ENCODE data around the gene PRR5. TPM values are rescaled to one million over a fixed set of nuclear protein-coding genes. Genes with fewer than 3 reads are reported as not detected.
"Not testable (repeated sequence)": the region's sequence is repeated elsewhere in the genome, so short reads cannot be mapped to it uniquely, and the experiment has no call there.

PRR5 gene
- total RNA-seq, 1 donor from 2014 or later = 2.9 TPM

DNA sequence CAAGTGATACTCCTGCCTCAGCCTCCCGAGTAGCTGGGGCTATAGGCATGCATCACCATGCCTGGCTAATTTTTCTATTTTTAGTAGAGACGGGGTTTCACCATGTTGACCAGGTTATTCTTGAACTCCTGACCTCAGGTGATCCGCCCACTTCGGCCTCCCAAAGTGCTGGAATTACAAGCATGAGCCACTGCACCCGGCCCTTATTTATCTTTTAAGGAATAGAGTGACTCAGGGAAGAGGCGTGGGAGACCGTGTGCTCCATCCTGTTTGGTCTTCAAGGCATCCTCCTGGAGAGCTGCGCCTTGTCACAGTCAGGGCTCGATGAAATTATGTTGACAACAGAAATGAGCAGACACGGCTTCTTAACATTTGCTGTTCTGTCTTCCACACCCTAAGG lies 37.7 kb downstream of the PRR5 start:
- not testable (repeated sequence) for DNase-seq; ATAC-seq (ENCODE audit: poor library complexity)
- intact Hi-C loops (cut with DNase I) = loop anchor here (5.0 kb wide), 1 partner anchor 42 kb away; no protein-coding TSS in a partner anchor

DNA sequence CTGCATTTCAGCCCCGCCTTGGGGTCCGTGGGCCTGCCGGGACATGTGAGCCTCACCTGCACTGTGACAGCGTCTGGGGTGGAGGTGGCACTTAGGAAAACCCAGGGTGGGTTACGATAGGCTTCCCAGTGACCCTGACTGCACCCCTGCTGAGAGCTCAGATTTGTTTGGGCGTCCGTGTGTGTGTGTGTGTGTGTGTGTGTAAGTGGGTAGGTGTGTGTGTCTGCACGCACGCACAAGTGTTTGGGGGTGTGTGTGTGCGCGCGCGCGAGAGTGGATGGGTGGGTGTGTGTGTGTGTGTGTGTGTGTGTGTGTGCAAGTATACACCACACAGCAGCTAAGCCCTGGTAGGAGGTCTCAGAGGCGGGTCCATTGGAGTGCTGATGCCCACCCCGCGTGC lies 38.3 kb downstream of the PRR5 start:
- DNase-seq (no peak), ATAC-seq (ENCODE audit: poor library complexity) (no peak)
- intact Hi-C loops (cut with DNase I) = no loop called here

DNA sequence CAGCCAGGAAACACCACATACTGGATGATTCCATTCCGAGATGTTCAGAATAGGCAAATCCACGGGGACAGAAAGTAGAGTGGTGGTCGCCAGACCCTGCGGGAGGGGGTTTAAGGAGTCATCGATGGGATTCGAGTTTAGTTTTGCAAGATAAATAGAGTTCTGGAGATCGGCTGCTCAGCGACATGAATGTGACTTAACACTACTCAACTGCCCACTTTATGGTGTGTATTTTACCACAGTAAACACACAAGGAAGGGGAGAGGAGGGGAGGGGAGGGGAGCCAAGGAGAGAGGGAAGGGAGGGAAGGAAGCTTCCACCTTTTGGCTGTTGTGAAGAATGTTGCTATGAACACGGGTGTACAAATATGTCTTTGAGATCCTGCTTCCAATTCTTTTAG lies 39.9 kb downstream of the PRR5 start:
- DNase-seq (no peak), ATAC-seq (ENCODE audit: poor library complexity) (no peak)
- intact Hi-C loops (cut with DNase I) = no loop called here

DNA sequence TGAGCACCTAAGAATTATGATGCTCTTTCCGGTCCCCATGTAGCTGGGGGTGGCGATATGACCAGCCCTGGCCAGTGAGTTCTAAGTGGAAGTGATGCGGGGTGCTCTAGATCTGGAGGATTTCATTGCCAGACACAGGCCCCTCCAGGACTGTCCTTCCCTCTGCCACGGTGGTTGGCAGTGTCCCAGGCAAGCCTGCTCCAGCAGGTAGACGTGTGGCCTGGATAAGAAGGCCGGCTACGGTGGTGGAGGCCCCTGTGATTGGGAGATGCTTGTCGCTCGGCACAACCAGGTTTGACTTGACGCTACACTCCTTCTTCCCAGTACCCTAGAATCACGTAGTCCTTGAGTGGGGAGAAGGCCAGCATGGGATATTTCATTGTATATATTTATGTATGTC lies 41.2 kb downstream of the PRR5 start:
- intact Hi-C loops (cut with DNase I) = no loop called here
- ATAC-seq (ENCODE audit: poor library complexity) (no peak), DNase-seq (no peak)

DNA sequence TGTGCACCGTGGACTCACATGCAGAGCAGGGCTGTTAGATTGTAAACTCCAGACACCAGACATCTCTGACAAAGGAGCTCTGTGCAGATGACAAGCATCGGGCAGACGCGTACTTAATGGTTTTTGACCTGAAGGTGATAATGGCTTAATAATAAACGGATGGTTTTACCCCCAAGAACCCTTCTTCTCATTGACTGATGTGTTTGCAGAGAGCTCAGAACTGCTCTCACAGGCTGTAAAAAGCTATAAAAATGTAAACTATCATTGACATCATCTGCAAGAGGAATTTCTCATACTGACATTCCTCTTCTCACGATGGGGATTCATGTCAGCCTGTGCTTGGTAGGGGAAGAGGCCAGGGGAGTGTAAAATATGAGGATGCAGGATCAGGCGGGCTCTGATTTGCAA lies 41.8 kb downstream of the PRR5 start:
- no peak for DNase-seq
- intact Hi-C loops (cut with DNase I) = no loop called here
- ATAC-seq (ENCODE audit: poor library complexity) = no peak

DNA sequence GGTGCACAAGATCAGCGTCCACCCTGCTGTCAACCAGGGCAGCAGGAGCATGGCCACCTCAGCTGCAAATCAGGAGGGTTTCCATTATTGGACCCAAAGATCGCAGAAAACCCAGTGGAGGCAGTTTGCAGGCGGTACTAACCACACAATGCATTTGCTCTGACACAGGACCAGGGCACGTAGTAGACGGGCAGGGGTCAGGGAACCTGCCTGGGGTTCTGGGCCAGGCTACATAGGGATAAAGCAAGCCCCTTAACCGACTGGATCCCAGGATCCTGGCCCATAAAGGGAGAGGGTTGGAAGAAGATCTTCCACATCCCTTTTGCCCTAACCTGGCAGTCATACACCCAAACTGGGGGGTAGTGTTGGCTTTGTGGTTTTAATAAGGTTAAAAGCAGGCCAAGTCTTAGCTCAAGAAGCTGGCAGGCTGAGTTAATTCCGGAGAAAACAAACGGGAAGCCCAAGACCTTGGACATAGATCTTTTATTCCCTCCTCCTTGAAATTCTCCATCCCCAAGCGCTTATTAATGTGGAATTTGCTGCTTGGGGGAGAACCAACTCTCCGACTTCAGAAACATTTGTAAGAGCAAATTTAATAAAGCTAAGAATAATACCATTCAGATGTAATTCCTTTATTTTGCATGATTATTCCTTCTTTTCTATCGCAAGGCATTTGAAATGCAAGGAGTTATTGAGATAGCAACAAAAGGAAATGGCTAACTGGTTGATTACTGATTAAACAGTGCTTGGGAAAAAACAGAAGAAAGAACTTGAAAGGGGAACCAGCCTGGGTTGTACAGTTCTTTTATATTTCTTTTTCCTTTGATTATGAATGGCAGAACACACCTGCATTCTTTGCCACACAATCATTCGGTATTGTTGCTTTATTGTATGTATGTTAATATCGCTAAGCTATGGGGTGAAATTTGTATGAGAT lies 44.1 kb downstream of the PRR5 start:
- ATAC-seq (ENCODE audit: poor library complexity) (no peak), DNase-seq (no peak)
- intact Hi-C loops (cut with DNase I) = no loop called here

DNA sequence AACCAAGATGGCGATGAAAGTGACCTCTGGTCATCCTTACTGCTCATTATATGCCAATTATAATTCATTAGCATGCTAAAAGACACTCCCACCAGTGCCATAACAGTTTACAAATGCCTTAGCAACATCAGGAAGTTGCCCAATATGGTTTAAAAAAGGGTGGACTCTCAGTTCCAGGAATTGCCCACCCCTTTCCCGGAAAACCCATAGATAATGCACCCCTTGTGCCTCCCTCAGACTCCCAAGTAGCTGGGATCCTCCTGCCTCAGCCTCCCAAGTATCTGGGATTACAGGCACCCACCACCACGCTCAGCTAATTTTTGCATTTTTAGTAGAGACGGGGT lies 45.8 kb downstream of the PRR5 start:
- intact Hi-C loops (cut with DNase I); DNase-seq; ATAC-seq (ENCODE audit: poor library complexity): not testable (repeated sequence)

DNA sequence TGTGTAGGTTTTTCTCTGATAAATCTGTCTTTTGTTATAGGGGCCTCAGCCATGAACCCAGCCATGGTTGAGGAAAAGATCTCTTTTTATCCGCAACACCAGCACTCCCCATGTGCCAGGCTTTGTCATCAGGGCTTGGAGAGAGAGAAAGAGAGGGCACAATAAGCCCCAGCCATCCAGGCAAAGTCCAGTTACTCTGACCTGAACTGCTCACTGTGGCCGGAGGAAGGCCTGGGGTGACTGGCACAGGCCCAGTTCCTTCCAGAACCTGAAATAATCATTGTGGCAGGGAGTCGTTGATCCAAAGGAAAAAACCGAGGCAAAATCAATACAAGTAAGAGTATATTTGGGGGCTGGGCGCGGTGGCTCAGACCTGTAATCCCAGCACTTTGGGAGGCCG lies 46.5 kb downstream of the PRR5 start:
- intact Hi-C loops (cut with DNase I) = no loop called here
- ATAC-seq (ENCODE audit: poor library complexity) (no peak), DNase-seq (no peak)

DNA sequence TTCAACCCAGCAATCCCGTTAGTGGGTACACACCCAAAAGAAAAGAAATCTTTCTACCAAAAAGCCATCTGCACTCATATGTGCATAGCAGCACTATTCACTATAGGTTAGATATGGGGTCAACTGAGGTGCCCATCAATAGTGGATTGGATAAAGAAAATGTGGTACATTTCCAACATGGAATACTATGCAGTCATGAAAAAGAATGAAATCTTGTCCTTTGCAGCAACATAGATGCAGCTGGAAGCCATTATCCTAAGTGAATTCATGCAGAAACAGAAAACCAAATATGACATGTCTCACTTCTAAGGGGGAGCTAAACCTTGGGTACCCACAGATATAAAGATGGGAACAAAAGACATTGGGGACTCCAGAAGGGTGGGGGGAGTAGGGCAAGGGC lies 48.5 kb downstream of the PRR5 start:
- intact Hi-C loops (cut with DNase I) = no loop called here
- no peak for ATAC-seq (ENCODE audit: poor library complexity)
- DNase-seq = no peak

DNA sequence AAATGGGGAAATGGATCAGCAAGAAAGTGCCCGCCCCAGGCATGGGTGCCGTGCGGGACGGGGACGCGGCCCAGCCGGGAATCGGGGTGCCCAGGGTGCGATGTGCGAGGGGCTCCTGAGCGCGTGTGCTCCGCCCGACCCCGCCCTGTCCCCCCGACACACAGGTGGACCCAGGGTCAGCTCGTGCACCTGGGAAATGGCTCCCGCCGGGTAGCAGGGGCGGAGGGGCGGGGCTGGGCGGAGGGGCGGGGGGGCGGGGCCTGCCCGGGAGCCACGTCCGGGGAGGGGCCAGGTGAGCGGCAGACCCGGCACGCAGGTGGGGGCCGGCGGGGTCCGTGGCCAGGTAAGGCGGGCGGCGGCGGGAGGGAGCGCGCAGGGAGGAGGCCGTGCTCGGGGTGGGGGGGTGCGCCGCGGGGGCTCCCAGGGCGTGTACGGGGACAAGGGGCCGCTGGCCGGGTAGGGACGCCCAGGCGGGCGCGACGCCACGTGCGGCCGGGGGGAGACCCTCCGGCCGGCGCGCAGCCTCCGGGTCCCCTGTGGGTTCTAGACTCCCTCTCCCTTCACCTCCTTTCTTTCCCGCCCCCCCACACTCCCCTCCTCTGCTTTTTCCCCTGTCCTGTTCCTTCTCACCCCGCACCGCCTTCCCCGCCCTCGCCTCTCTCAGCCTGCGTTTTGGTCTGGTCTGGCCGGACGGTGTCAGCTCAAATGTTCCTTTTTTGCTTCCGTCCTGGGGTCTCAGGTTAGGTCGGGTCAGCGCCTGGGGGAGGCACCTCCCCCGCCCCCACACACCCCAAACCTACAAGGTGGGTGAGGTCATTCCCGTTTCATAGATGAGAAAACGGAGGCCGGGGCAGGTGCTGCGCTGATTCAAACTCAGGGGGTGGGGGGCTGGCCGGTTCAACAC lies 50.5 kb downstream of the PRR5 start, which contains the start of gene ARHGAP8:
Gene ARHGAP8, plus strand, starts transcription at position 291 of the 904 bp plus-strand sequence. CDS start 33,953 bp downstream, outside the sequence.
- ATAC-seq (ENCODE audit: poor library complexity) (no peak), DNase-seq (no peak)
- intact Hi-C loops (cut with DNase I) = no loop called here

DNA sequence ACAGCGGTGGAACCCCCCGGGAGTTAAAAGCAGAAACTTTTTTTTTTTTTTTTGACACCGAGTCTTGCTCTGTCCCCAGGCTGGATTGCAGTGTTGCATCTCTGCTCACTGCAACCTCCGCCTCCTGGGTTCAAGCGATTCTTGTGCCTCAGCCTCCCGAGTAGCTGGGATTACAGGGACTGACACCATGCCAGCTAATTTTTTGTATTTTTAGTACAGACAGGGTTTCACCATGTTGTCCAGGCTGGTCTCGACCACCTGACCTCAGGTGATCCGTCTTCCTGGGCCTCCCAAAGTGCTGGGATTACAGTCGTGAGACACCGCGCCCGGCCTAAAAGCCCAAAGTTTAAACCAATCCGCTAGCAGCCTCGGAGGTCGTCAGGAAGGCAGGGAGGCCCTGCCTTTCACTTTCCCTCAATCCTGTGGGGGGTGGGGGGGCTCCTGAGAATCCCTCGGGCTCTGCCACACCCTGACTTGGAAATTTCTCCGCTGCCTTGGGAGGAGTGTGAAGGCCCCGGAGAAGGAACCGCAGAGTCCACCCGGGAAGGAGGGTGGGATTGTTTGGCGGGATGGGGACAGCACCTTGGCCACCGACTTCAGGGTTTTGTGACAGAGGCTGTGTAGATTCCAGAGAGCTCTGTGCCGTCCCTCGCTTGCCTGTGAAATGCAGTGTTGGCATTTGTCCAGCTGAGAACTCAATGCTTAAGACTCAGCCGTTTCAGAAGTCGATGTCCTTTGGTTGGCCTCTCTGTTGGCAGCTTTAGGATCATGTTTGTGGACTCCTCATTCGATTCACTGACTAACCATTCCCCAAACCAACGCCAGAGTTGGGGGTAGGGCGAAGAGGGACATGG lies 51.4 kb downstream of the PRR5 start:
- no peak for DNase-seq
- no peak for ATAC-seq (ENCODE audit: poor library complexity)
- intact Hi-C loops (cut with DNase I) = no loop called here

DNA sequence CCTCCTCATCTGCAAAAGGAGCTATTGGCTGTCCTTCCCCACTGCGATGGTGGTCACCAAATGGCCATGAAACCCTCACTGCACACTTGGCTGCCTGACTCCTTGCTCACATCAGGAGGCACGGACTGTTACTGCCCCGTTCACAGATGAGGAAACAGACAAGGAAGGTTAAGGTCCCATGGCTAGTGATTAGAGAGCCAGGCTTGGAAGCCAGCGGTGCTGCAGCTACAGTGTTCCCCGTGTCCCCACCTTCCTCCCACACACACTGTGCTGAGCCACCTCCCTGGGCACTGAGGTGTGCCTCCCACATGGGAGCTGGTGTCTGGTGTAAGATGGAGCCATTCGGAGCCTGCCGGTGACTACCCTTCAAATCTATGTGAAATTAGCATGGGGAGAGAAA lies 53.0 kb downstream of the PRR5 start:
- no peak for DNase-seq
- intact Hi-C loops (cut with DNase I) = no loop called here
- no peak for ATAC-seq (ENCODE audit: poor library complexity)

DNA sequence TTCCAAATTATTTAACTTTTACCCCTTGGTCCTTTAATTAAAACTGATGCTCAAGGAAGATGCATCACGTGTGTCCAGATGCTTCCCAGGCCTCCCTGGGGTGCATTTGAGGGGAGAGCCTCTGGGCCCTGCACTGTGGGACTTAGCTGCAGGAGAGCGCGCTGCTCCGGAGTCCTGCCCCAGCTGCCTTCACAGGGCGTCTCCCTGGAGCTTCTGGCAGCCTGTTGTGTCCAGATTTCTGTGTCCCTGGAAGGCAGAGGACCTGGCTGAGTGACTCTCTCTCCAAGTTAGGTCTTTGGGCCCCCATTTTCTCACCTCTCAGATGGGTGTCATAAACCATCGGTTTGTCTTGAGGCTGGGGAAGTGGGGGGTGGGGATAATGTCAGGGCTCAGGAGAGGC lies 53.4 kb downstream of the PRR5 start:
- intact Hi-C loops (cut with DNase I) = no loop called here
- no peak for DNase-seq
- no peak for ATAC-seq (ENCODE audit: poor library complexity)

DNA sequence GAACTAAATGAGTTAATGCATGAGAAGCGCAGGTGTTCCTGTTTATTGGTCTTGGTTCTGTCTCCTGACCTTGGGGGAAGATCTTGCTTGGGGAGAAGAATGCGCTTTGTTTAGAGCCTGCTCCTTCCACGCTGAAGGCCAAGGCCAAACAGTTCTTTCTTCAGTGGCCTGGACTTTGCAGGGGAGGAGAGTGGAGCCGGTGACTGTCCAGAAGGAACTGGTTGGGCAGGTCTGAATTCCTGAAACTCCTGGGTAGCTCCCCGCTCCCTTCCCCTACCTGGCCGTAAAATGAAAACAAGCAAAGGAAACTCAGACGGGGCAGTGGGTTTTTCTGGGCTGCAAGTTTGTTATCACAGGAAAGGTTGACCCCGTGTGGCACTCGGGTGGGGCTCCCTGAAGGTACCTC lies 54.0 kb downstream of the PRR5 start:
- intact Hi-C loops (cut with DNase I) = no loop called here
- no peak for ATAC-seq (ENCODE audit: poor library complexity)
- DNase-seq = no peak

DNA sequence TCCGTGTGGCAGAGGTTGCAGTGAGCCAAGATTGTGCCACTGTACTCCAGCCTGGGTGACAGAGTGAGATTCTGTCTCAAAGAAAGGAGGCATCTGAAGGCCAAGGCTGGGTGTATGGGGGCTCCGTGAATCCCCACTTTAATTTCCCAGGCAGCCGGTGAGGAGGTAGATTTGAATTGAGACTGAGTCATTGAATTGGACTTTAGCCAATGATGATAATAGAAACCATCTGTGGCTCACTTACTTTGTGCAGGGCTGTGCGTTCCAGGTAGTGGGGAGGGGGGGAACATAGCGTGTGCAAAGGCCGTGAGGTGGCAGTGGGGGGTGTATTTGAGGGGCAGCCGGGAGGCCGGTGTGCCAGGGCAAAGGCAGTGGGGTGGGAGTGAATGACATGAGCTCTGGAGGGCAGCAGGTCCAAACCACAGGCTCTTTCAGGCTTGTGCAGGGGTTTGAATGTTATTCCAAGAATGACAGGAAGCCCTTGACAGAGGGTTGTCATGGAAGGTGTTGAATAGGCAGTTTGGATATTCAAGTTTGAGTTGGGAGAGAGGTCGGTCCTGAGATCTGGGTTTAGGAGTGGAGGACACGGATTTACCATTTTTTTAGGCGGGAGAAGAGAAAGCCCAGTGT lies 56.5 kb downstream of the PRR5 start:
- ATAC-seq (ENCODE audit: poor library complexity) (no peak), DNase-seq (no peak)
- intact Hi-C loops (cut with DNase I) = no loop called here

DNA sequence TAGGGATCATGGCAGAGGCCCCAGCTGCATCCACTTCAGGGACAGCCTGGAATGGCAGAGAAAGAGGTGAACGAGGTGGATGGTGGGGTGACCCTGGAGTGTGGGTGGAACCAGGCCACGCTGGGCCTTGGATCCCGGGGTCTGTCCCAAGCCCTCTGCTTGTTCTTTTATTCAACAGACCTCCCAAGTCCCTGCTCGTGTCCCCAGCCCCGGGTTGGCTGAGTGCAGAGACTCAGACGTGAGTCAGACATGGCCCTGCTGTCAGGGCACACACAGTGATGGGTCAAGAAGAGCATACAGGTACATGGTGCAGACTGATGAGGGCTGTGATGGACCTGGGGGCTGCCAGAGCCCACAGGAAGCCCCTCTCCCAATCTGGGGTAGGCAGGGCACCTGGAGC lies 57.0 kb downstream of the PRR5 start:
- ATAC-seq (ENCODE audit: poor library complexity) = no peak
- intact Hi-C loops (cut with DNase I) = no loop called here

DNA sequence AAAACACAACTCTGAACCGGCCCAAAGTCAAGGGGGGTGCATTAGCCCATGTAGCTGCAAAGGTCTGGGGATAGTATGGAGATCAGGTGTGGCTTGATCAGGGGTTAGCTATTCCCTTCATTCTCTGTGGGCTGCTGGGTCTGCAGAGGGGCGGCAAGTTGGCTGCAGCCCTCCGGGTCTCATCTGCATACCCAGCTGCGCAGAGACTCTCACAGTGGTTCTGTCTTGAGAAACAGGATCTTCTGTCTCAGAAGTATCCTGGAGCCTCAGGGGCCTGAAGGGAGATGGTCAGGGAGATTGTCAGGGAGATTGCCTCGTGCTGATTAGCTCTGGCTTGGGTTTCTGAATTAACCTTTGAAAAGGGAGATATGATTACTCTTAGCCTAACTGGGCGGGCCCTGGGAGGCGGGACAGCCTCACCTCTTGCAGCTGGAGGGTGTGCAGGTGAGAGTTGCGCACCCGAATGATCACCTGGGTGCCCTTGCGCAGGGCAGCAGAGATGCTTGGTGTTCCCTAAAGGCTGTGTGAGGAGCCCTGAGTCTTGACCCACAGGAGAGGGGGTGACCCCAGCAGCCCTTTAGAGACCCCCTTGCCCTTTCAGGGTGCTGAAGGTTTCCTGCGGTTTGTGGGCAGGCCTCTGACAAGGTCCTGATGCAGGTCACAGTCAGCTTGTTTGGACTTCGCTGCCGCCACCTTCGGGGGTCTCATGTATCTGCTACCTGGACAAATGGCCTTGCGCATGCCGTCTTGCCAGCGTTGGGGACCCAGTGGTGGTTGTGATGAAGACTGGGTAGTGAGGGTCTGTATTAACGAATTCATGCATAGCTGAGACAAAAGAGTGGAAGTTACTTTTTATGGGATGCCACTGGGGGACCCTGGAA lies 57.7 kb downstream of the PRR5 start:
- no peak for DNase-seq
- ATAC-seq (ENCODE audit: poor library complexity) = no peak
- intact Hi-C loops (cut with DNase I) = no loop called here

More for the DNA sequence above, 57.0 kb downstream of the PRR5 start:
- DNase-seq = no peak

Data from Right ventricle myocardium superior (tissue), 1 donor.